GM19397 (cell line): Measurements from ENCODE around the gene EPHA10.
"Not testable (repeated sequence)": the region's sequence is repeated elsewhere in the genome, so short reads cannot be mapped to it uniquely, and the experiment has no call there.

ENCODE experiments used
- ATAC-seq: cut with Tn5 transposase; IDR thresholded peaks from one replicate; pipeline ENCODE4 v1.9.1; 2021; ENCODE audit warnings: mild to moderate bottlenecking, moderate library complexity; ENCODE audit not compliant: unreplicated experiment

The EPHA10 gene

GRCh38 chr1:37776946-37777516 is 12.1 kb upstream of the EPHA10 start:
- ATAC-seq: no peak

DNA sequence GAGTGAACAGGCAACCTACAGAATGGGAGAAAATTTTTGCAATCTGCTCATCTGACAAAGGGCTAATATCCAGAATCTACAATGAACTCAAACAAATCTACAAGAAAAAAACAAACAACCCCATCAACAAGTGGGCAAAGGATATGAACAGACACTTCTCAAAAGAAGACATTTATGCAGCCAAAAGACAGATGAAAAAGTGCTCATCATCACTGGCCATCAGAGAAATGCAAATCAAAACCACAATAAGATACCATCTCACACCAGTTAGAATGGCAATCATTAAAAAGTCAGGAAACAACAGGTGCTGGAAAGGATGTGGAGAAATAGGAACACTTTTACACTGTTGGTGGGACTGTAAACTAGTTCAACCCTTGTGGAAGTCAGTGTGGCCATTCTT is 6.5 kb upstream of the EPHA10 start:
- not testable (repeated sequence) for ATAC-seq

- ATAC-seq: no peak
These were observed 2.6 kb upstream of the EPHA10 start for GRCh38 chr1:37767488-37767887.

- ATAC-seq: no peak
These were observed 1.2 kb upstream of the EPHA10 start for GRCh38 chr1:37765916-37766664.

GRCh38 chr1:37764414-37764825 is 500 bp downstream of the EPHA10 start:
- no peak for ATAC-seq

GRCh38 chr1:37763791-37764413 is 1.0 kb downstream of the EPHA10 start:
- no peak for ATAC-seq

- ATAC-seq: no peak
These were observed 2.4 kb downstream of the EPHA10 start for GRCh38 chr1:37762516-37762915.

DNA sequence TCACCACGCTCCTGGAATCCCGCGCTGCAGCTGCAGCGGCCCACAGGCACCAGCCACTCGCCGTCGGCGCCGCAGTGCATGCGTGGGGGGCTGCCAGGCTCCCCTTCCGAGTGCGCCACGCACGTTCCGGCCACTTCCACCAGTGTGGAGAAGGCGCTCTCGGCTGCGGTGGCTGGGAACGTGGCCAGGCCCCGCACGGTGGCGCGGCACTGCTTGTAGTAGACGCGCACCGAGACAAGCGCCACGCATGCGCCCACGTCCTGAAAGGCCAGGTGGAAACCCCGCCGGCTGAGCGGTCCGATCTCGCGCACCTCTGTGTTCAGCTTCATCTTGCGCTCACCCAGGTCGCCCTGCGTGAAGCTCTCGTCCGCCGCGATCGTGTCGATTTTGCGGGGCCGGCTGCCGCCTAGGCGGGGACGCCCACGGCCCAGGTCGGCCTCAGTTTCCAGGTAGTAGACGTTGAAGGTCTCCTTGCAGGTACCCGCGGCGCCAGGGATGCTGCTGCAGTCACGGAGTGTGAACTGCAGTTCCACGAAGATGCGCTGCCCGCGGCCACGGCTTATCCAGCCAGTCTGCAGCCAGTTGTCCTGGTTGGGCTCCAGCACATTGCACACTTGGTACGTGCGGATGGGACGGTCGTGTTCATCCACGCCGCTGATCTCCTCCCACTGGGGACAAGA is 3.4 kb downstream of the EPHA10 start:
- ATAC-seq: no peak

DNA sequence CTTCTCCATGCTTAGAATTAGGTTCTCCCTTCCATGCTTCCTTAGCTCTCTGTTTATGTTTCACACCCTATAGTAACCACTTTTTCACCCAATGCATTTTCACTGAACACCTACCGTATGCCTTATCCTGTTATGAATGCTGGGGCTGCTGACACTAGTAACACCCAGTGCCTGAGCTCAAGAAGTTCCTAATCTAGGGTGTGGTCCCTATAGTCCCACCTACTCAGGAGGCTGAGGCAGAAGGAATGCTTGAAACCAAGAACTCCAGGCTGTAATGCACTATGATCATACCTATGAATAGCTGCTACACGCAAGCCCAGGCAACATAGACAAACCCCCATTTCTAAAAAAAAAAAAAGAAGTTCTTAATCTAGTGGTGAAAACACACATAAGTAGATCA is 5.5 kb downstream of the EPHA10 start:
- ATAC-seq: no peak

GRCh38 chr1:37755951-37756560 is 8.9 kb downstream of the EPHA10 start:
- ATAC-seq: no peak

- no peak for ATAC-seq
These were observed 9.6 kb downstream of the EPHA10 start for GRCh38 chr1:37755290-37755689.

GRCh38 chr1:37753473-37754321 is 11.2 kb downstream of the EPHA10 start:
- no peak for ATAC-seq

- ATAC-seq: no peak
These were observed 12.1 kb downstream of the EPHA10 start for GRCh38 chr1:37752583-37753471.

DNA sequence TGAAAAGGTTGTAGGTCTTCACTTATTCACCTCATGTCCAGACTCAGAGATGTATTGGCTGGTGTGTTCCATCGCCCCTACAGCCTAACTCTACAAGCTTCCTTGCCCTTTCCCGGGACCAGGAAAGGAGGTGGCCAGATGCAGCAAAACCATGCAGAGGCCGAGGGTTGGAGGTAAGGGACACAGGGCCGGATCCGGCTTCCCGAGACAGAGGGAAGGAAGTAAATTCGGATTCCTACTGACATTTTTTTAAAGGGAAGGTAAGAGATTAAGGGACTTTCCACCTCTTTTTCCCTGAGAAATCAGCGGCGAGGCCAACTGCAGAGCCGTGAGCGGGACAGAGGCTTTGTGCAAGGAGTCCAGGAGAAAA is 12.7 kb downstream of the EPHA10 start:
- ATAC-seq: no peak

GRCh38 chr1:37748565-37748964 is 16.4 kb downstream of the EPHA10 start:
- ATAC-seq: no peak

DNA sequence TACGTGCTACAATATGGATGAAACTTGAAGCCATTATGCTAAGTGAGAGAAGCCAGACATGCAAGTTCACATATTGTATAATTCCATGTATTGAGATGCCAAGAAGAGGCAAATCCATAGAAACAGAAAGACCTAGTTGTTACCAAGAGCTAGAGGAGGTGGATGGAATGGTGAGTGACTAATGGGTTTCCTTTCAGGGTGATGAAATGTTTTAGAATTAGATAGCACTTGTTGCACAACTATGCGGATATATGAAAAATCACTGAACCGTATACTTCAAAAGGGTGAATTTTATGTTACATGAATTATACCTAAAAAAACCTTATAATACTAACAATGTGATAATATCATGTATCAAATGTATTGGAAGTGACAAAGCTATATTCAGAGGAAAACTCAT is 18.1 kb downstream of the EPHA10 start:
- ATAC-seq: no peak

DNA sequence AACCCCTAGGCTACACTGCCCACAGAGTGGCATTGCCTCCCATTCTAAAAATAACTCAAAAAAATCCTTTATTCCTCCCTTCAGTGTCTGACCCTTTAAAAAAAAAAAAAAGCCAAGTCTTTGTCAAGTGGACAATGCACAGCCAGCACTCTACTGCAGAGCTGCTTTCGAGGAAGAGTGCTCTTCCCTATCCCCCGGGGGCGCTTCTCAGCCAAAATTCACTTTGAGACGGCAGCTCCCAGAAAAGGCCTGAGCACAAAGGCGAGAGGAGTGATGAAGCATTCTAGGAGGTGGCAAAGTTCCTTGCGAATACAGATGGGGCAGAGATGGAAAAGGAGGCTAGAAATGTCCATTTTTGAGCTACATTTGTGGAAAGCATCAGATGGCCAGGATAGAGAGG is 23.3 kb downstream of the EPHA10 start:
- ATAC-seq: no peak

- ATAC-seq: no peak
These were observed 23.8 kb downstream of the EPHA10 start for GRCh38 chr1:37741130-37741529.

- ATAC-seq: no peak
These were observed 25.7 kb downstream of the EPHA10 start for GRCh38 chr1:37739222-37739621.
